GM23248 (cell line): Measurements from ENCODE around the gene PLD4. TPM values are rescaled to one million over a fixed set of nuclear protein-coding genes. Genes with fewer than 3 reads are reported as not detected.
A peak's percentile ranks its signal among the peaks of the same experiment; 100 is the strongest.

Source experiments
- DNase-seq: peaks from one replicate; pipeline ENCODE4 v3.0.0-alpha.2; 2015
- H2AFZ ChIP-seq: fragments of 200-600 bp; sonication (generic); 2 replicates; pipeline ENCODE4 v1.6.1; 2016; ENCODE audit warnings: antibody characterized with exemption
- H3F3A ChIP-seq: fragments of 200-600 bp; sonication (generic); 2 replicates; pipeline ENCODE4 v1.6.1; 2016; ENCODE audit warnings: mild to moderate bottlenecking, antibody characterized with exemption, mixed run types; ENCODE audit not compliant: insufficient read depth
- H3K27ac ChIP-seq: fragments of 200-600 bp; sonication (generic); 2 replicates; pipeline ENCODE4 v1.5.1; 2016; ENCODE audit warnings: mild to moderate bottlenecking
- H3K27me3 ChIP-seq: fragments of 200-600 bp; sonication (generic); replicated peaks from 2 replicates; pipeline ENCODE4 v1.6.1; 2016; ENCODE audit warnings: mild to moderate bottlenecking; ENCODE audit not compliant: insufficient read depth
- H3K36me3 ChIP-seq: fragments of 200-600 bp; sonication (generic); 2 replicates; pipeline ENCODE4 v1.6.1; 2016; ENCODE audit warnings: low read depth, mild to moderate bottlenecking
- H3K4me1 ChIP-seq: fragments of 200-600 bp; sonication (generic); 2 replicates; pipeline ENCODE4 v1.6.1; 2016; ENCODE audit warnings: mild to moderate bottlenecking; ENCODE audit not compliant: insufficient read depth
- H3K4me2 ChIP-seq: fragments of 200-600 bp; sonication (generic); one replicate; pipeline ENCODE4 v1.6.1; 2016; ENCODE audit warnings: mild to moderate bottlenecking; ENCODE audit not compliant: unreplicated experiment
- H3K4me3 ChIP-seq: fragments of 200-600 bp; sonication (generic); 2 replicates; pipeline ENCODE4 v1.5.1; 2016; ENCODE audit warnings: mild to moderate bottlenecking
- H3K79me2 ChIP-seq: fragments of 200-600 bp; sonication (generic); 2 replicates; pipeline ENCODE4 v1.6.1; 2016; ENCODE audit warnings: mild to moderate bottlenecking; ENCODE audit not compliant: insufficient read depth
- H3K9ac ChIP-seq: fragments of 200-600 bp; sonication (generic); 2 replicates; pipeline ENCODE4 v1.6.1; 2016; ENCODE audit warnings: mild to moderate bottlenecking
- H3K9me2 ChIP-seq: fragments of 200-600 bp; sonication (generic); 2 replicates; pipeline ENCODE4 v1.6.1; 2016; ENCODE audit warnings: mixed run types, mild to moderate bottlenecking, moderate library complexity; ENCODE audit not compliant: insufficient read depth
- H3K9me3 ChIP-seq: fragments of 200-600 bp; sonication (generic); one replicate; pipeline ENCODE4 v1.6.1; 2017; ENCODE audit warnings: low read depth
- H4K20me1 ChIP-seq: fragments of 200-600 bp; sonication (generic); 2 replicates; pipeline ENCODE4 v1.6.0; 2016; ENCODE audit not compliant: insufficient read depth
- EZH2 ChIP-seq: fragments of 200-600 bp; sonication (generic); IDR thresholded peaks from 2 replicates; pipeline ENCODE4 v1.6.1; 2018; ENCODE audit warnings: antibody characterized with exemption, mild to moderate bottlenecking; ENCODE audit not compliant: insufficient read depth, poor library complexity, severe bottlenecking
- EZH2phosphoT487 ChIP-seq: fragments of 200-600 bp; sonication (generic); IDR thresholded peaks from 2 replicates; pipeline ENCODE4 v1.6.1; 2018; ENCODE audit warnings: antibody characterized with exemption, moderate library complexity, mild to moderate bottlenecking, low read depth; ENCODE audit not compliant: insufficient read depth
- WGBS, 2 experiments: methylation state at CpG; one replicate each; pipeline ENCODE4 v1.1.6; 2015 to 2017; ENCODE audit warnings: low lambda C conversion rate in 2 of 2, low coverage in 1 of 2; ENCODE audit errors: missing lambda C conversion rate in 2 of 2; 5-methylcytosine and 5-hydroxymethylcytosine counted together
- in situ Hi-C: fragments of 300-500 bp; cut with MboI; formaldehyde crosslinking; loops from 2 replicates; pipeline ENCODE4 v1.15.0; 2020
- polyA plus RNA-seq: library from polyadenylated mRNA; unstranded; fragments of >200 nt; fragmentation: Nextera tagmentation; extraction: Ambion mirVana; gene quantifications from 2 replicates; pipeline ENCODE4 v1.2.1, GENCODE V29; 2016
- total RNA-seq: library from RNA; depleted of rRNA; stranded (reverse); fragments of >200 nt; shearing (Covaris generic); gene quantifications from 2 replicates; pipeline ENCODE4 v1.2.3, GENCODE V29; 2014

PLD4 gene
- total and polyA plus RNA-seq, 2 experiments from 2014 or later: not detected

DNA sequence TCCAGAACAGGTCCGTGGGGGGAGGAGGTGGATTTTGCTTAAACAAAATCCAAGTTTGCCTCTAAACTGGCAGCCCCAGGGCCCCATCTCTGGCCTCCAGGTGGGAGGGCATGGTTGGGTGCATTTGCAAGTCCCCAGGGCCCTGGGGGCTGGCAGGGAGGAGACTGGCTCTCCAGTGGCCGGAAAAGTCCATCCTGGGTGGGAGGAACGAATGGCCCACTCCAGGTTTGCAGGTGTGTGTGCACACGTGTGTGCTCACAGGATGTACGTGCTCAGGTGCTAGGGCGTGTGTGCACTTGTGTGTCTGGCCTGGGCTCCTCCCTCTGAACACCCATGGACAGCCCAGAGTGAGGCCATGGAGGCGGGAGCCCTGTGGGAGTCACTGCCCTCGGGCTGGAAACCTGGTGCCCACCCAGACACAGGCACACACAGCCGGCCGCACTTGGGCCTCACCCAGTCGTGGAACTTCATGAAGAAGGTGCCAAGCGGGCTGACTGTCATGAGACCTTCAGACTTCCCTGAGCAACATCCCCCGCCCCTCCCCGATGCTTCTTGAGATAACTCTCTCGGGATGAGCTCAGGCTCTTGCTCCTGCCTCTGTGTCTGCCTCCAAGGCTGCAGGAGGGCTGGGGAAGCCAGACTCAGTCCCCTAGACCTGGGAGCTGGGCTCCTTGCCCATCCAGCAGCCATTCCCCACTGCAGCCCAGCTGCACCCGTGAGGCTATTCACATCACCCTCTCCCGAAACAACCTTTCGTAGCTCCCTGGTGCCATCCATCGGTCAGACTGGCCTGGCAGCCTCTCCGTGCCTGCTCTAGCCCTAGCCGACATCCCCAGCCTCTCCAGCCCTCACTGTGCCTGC, 44.1 kb downstream of the PLD4 start:
- TF ChIP-seq EZH2phosphoT487 (no peak), EZH2 (no peak)
- H3K27me3 ChIP-seq: no peaks in the 10 kb centered on the region
- H3K4me2 ChIP-seq: peak overlapping the region; percentile 83
- H3K4me1 ChIP-seq: peaks cover 50% of the 10 kb centered on the region
- peak overlapping the region; percentile 80 for H3K9ac ChIP-seq
- H3K4me3 ChIP-seq: peak overlapping the region; percentile 78
- H3K36me3 ChIP-seq: no peaks in the 10 kb centered on the region
- H3K79me2 ChIP-seq: peaks cover 26% of the 10 kb centered on the region
- no peaks in the 10 kb centered on the region for H4K20me1 ChIP-seq
- no peaks in the 10 kb centered on the region for H3K9me2 ChIP-seq
- H3K27ac ChIP-seq: peak overlapping the region; percentile 52
- peak; percentile 85 for DNase-seq
- no peak overlapping the region; the same call in 1 of the 2 replicates for H2AFZ ChIP-seq
- no peaks in the 10 kb centered on the region for H3K9me3 ChIP-seq
- 11 to 15% methylated on average over 21 of the region's 21 CpGs for WGBS, 2 experiments
- in situ Hi-C loops: no loop called here
- H3F3A ChIP-seq: peaks cover 7% of the 10 kb centered on the region

DNA sequence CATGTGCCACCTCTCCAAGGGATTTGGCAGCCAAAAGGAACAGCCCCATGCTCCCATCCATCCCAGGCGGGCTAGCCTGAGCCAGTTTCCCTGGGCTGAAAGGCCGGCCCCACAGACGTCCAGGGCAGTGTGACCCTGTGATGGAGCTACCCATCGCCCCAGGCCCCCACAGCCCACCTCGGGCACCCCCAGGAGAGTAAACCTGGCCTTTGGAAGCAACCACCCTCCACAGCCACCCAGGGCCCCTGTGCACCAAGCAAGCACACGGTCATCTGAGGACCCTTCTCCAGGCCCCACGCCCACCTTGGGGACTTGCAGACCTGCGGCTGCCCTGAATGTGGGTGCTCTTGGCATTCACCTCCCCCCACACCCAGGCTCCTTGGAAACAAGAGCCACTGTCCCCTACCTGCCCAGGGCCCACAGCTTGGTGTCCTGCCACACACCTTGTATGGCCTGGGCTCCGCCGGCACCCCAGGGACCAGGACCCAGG, 45.1 kb downstream of the PLD4 start:
- Histone ChIP-seq H3K36me3 (no peaks in the 10 kb centered on the region), H3K27me3 (no peaks in the 10 kb centered on the region), H2AFZ (peak overlapping the region; percentile 71; the same call in 1 of the 2 replicates), H3K4me3 (peak overlapping the region; percentile 78), H3K27ac (peak overlapping the region; percentile 94), H3K4me1 (peaks cover 56% of the 10 kb centered on the region), H3K4me2 (peak overlapping the region; percentile 83), H3F3A (peaks cover 7% of the 10 kb centered on the region), H4K20me1 (no peaks in the 10 kb centered on the region), H3K79me2 (peaks cover 26% of the 10 kb centered on the region), H3K9ac (peak overlapping the region; percentile 80), H3K9me3 (no peaks in the 10 kb centered on the region), H3K9me2 (no peaks in the 10 kb centered on the region)
- no peak for DNase-seq
- in situ Hi-C loops: no loop called here
- WGBS, 2 experiments: 20 to 51% methylated on average over 9 to 10 of the region's 10 CpGs
- TF ChIP-seq EZH2: no peak
- no peak for TF ChIP-seq EZH2phosphoT487

DNA sequence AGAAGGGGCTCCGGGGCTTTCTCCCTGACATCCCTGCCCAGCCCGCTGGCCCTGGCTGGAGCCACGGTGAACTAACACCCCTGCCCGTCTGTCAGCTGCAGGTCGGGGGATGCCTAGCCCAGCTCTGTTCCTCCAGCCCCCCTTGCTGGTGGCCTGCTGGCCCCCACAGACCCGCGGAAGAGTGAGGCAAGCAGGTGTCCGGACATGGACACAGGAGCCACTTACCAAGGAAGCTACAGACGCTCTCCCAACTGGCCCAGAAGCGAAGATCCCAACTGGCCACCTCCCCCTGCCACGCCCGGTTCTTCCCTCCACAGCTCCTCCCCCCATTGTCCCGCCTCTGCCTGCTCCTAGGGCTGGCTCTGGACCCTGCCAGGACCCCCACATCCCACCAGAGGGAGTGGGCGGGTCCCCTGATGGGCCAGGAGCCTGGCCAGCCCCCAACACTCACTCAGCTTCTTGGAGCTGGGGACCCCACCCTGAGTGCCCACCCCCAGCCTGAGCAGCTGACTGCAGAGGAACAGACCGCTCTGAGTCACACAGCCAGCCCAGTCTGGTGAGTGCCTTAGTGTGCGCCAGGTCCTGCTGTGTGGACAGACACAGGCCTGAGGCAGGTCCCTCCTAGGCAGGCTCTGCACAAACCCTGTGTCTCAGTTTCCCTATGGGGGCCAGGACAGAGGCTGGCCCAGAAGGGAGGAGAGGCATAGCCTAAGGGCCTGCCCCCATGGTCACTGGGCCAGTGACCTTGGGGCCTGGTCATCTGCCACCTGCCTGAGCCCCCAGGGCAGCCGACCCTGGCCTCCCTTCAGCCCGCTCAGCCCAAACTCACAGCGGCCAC, 45.8 kb downstream of the PLD4 start:
- Histone ChIP-seq H3K9ac (peak overlapping the region; percentile 80), H3K4me3 (peak overlapping the region; percentile 78), H3K27ac (peak overlapping the region; percentile 94), H3F3A (peaks cover 7% of the 10 kb centered on the region), H3K4me1 (peaks cover 56% of the 10 kb centered on the region), H3K4me2 (peak overlapping the region; percentile 83), H2AFZ (peak overlapping the region; percentile 71; the same call in 1 of the 2 replicates), H3K27me3 (no peaks in the 10 kb centered on the region), H3K36me3 (no peaks in the 10 kb centered on the region), H4K20me1 (no peaks in the 10 kb centered on the region), H3K9me2 (no peaks in the 10 kb centered on the region), H3K9me3 (no peaks in the 10 kb centered on the region), H3K79me2 (peaks cover 19% of the 10 kb centered on the region)
- WGBS, 2 experiments: 13 to 16% methylated on average over 16 to 19 of the region's 19 CpGs
- in situ Hi-C loops: no loop called here
- peak; percentile 98 for DNase-seq
- TF ChIP-seq EZH2phosphoT487 (no peak), EZH2 (no peak)
